Right ventricle myocardium inferior (tissue), 1 donor: ENCODE data around the gene CPE. TPM values are rescaled to one million over a fixed set of nuclear protein-coding genes. Genes with fewer than 3 reads are reported as not detected.
"Not testable (repeated sequence)": the region's sequence is repeated elsewhere in the genome, so short reads cannot be mapped to it uniquely, and the experiment has no call there.

Experiments
- ATAC-seq: fragments of 200-7000 bp; cut with Tn5 transposase; one replicate; pipeline ENCODE4 v1.9.1; 2020; ENCODE audit warnings: mild to moderate bottlenecking, moderate library complexity
- DNase-seq: peaks from one replicate; pipeline ENCODE4 v3.0.0; 2021; ENCODE audit errors: missing footprints
- intact Hi-C: fragments of 100-400 bp; cut with DNase I; formaldehyde crosslinking; loops from one replicate; pipeline ENCODE4 v1.11.0; 2022
- total RNA-seq: library from RNA; stranded (reverse); fragmentation: NEBNext Ultra II Directional; extraction: Animal tissue kit (Norgen Biotek cat#: 25700); gene quantifications from one replicate; pipeline ENCODE4 v1.2.1, GENCODE V29; 2021
- donor health status: DM: no; HTN: yes; CAD: no; lungs with severe emphysema.

Gene CPE
- total RNA-seq, 1 donor from 2014 or later, result 56.2 TPM

DNA sequence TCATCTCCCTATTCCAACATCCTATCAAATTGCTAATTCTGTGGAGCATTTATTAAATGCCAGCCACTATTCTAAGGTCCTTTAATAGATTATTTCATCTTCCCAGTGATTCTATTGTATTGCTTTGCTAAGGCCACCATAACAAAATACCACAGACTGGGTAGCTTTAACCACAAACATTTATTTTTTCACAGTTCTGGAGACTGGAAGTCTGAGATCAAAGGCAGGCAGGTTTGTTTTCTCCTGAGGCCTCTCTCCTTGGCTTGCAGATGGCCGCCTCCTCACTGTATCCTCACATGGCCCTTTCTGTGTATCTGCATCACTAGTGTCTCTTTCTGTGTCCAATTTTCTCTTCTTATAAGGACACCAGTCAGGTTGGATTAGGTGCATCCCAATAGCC is 64.5 kb downstream of the CPE start:
- ATAC-seq (no peak), DNase-seq (no peak)
- intact Hi-C loops, result no loop called here

DNA sequence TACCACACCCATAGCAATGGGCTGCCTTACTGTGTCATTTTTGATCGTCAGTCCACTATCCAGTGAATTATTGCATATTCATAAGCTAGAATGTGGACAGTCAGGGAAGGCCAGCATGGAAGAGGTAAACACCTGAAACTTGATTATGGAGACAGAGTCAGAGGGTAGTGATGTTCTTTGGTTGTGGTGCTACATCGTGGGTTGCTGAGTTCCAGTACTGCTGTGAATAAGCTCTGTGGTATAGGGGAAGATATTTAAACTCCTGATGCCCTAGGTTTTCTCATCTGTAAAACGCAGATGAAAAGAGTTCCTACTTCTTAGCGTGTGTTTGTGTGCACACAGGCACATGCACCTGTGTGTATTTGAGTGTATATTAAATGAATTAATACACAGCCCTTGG is 69.9 kb downstream of the CPE start:
- intact Hi-C loops, result no loop called here
- DNase-seq, result no peak
- no peak for ATAC-seq

DNA sequence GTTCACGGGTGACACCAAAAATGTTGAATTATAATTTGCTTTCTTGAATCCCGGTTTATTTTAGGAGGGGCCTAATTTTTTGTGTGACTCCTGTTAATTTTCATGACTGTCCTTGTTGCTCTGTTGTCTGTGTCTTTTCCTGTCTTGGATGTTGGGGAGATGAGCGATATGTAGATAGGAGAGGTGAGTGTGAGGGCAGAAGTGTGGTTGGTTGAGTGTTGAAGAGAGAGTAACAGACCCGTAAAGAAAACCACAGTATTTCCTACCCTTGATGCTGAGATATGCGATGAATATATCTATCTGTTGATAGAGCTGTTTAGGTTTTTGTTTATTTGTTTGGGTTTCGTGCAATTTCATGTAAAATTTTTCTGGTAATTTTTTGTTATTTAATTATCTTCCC is 70.5 kb downstream of the CPE start:
- ATAC-seq (no peak), DNase-seq (no peak)
- intact Hi-C loops, result no loop called here

DNA sequence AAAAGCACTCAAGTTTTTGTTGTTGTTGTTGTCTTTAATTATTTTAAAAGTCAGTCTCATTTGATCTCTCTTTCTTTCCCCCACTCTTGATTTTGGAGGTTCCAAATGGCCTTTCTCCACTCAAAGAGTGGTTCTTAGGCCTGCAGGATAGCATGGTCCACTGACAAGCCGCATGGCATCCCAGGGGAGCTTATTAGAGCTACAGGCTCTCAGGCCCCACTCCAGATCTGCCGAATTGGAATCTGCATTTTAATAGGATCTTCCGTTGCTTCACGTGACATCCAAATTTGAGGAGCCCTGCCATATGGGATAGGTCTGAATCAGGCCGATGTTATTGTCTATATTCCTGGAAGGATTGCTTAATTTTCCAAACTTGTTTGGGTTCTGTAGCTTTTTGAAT is 72.1 kb downstream of the CPE start:
- intact Hi-C loops, result no loop called here
- DNase-seq (no peak), ATAC-seq (no peak)

DNA sequence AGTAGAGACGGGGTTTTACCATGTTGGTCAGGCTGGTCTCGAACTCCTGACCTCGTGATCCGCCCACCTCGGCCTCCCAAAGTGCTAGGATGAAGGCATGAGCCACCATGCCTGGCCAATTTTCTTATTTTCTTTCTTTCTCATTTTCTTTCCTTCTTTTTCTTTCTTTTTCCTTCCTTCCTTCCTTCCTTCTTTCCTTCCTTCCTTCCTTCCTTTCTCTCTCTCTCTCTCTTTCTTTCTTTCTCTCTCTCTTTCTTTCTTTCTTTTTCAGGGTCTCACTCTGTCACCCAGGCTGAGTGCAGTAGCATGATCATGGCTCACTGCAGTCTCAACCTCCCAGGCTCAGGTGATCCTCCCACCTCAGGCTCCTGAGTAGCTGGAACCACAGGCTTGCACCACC is 74.3 kb downstream of the CPE start:
- intact Hi-C loops, ATAC-seq, DNase-seq: not testable (repeated sequence)

DNA sequence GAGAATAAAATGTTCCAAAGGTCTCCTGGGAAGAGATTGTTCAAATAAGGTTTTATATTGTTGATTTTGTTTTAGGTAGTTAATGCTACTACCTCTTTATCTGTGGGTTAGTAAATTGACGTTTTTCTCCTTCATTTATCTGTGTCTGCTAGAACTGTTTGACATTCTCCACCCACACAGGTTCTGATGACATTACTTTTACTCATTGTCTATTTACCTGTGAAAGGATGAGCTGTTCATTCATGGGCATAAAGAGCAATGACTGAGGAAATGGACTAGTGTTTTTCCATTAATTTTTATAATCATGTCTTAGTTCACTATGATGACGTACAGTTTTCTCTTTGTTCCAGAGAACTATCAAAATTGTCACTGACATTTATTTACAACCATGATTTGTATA is 75.6 kb downstream of the CPE start:
- no peak for DNase-seq
- intact Hi-C loops, result no loop called here
- ATAC-seq, result no peak

DNA sequence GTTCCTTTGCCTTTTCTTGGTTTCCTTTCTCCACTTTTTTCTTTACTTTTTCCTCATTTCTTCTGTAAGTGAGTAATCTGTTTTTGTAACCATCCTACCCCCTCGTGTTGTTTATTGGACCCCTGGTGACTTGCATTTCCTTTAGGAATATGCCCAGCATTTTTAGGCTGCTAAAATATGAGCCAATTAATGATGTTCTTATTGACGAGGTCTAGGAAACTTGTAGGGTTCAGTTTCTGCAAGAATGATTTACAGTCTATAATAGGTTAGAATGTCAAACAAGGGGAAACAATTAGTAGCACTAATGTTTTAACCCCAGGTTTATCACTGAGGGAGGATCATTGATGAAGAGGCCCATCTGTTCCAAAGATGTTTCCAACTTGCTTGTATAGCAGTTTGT is 79.0 kb downstream of the CPE start:
- ATAC-seq, result no peak
- DNase-seq, result no peak
- intact Hi-C loops, result no loop called here

DNA sequence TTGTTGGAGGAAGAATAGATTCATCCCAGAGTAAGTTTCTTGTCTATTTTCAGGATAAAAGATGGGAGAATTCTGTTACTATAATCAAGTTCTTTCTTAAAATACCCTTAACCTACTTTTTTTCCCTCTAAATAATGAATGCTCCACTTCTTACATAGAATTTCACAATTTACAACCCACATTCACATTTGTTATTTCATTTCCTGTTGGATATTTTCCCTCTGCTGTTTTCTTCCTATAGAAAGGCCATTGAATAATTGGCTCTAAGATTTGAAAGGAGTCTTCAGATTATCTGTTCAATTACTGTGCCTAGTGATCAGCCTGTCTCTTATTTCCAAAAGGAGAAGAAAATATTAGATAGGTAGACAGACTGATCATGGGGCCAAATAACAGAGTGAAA is 79.7 kb downstream of the CPE start:
- intact Hi-C loops, result no loop called here
- no peak for ATAC-seq
- no peak for DNase-seq

DNA sequence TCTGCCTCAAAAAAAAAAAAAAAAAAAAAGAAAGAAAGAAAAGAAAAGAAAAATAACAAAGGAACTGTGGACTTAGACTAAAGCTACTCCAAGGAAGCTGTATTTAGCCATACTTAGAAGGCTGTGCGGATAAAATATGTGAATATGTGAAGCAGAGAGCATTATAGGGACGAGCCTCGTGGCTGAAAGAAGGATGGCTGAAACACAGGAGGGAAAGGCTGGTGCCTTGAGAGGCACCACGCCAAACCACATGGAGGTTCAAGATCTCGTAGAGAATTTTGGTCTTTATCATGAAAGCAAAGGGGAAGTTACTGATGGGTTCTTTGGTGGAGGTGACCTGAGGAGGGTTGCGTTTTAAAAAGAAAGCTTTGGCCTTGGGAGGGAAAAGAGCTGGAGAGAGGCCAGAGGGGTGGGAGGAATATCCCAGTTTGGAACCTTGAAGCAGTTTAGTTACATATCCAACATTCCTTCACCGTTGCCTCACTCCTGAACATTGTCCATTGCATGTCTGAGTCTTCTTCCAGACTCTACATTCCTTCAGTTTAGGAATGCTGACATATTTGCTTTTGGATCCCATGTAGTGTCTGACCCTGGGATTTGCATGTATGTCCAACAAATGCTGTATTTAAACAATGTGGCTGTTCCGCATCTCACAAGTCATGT is 82.5 kb downstream of the CPE start:
- intact Hi-C loops, result loop anchor here (5.0 kb wide), 1 partner anchor 104 kb away; no protein-coding TSS in a partner anchor
- ATAC-seq, result peak; percentile 37
- no peak for DNase-seq

DNA sequence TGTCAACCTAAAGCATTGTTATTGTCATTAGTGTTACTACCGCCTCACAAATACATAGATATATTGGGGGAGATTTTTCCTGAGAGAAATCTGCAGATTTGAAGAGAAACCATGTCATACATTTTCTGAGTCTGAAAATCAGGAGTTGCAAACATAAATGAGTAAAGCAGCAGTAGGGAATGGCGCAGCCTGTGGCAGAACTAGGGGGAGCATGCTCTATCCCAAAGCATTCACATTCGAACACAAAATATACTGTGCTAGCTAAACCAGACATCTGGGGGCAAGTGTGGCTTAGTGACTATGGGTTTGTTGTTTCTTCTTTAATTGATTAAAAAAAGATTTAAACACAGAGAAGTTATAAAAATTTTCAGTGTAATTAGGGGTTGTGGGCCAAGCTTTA is 83.2 kb downstream of the CPE start:
- no peak for ATAC-seq
- DNase-seq, result no peak
- intact Hi-C loops, result loop anchor here (5.0 kb wide), 1 partner anchor 105 kb away; no protein-coding TSS in a partner anchor

DNA sequence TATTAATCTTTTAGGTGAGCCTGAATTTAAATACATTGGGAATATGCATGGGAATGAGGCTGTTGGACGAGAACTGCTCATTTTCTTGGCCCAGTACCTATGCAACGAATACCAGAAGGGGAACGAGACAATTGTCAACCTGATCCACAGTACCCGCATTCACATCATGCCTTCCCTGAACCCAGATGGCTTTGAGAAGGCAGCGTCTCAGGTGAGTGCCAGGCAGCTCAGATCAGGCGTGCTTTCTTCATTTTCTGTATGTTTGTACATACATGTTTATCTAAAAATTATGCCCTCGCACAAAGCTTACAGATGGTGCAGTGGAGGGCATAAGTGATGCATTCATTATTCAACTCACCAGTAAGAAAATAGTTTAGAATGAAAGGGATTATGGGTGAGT is 85.6 kb downstream of the CPE start:
- DNase-seq (no peak), ATAC-seq (no peak)
- intact Hi-C loops, result loop anchor here (5.0 kb wide), 1 partner anchor 107 kb away; no protein-coding TSS in a partner anchor

DNA sequence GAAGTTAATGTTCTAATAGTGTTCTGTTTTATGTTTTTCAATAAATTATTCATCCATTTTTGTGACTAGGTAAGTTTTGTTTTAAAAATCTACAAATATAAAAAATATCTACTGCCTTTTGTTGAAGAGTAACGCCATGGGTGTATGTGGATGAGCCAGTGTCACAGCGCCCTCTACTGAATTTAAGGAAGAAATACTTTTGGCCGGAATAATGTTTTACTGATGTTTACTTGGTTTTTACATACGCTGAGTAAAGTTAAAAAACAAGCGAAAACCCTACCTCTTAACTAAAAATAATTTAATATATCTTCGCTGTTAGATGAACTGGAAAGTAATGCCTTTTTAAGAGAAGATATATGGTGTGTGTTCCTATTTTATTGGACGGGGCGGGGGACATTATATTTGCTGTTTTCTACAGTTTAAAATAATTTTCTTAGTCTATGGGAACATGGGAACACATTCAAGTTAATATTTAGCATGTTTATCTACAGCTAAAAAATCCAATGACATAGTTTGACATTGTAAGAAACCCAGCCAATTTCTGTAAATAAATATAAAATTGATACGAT is 86.1 kb downstream of the CPE start:
- ATAC-seq, result no peak
- intact Hi-C loops, result loop anchor here (1.0 to 5.0 kb wide), 2 partner anchors 108 to 334 kb away; no protein-coding TSS in a partner anchor
- DNase-seq, result no peak

DNA sequence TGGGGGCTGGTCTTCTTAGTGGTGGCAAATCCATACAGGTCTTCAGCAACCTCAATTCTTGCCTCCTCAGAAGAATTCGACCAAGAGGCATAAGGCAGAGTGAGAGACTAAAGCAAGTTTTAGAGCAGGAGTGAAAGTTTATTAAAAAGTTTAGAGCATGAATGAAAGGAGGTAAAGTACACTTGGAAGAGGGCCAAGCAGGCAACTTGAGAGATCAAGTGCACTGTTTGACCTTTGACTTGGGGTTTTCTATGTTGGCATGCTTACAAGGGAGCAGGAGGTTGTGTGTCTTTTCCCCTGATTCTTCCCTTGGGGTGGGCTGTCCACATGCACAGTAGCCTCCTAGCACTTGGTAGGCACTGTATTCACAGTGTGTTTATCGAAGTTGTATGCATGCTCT is 91.2 kb downstream of the CPE start:
- DNase-seq, result no peak
- intact Hi-C loops, result no loop called here
- no peak for ATAC-seq

DNA sequence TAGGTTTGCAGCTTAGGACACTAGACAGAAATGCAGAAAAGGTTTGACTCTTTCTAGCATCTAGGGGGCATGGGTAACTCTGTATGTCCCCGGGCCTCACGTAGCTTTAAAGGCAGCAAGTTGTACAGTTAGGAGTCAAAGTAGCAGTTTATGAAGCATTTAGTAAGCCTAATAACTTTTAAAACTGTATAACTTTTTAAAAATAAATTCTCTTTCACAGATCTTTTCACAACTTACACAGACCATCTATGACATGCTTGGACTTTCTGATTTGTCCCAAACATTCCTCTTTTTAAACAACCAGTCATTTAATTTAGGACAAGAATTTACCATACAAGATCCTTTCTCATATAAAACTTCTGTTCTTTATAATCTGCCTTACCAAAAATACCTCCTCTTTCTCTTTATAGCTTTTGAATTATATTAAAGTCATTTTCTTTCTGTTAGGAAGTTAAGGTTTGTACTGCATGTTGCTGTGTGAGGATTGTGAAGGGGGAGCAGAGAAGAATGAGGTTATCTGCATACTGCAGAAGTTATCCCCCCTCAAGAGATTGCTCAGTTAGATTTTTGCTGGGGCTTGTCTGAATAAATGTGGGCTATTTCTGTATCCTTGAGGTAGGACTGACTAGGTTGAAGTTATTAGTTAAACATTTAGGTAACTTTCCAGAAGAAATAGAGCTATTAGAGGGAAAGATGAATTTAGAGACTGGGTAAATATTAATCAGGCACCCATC is 94.3 kb downstream of the CPE start:
- intact Hi-C loops, result no loop called here
- ATAC-seq (no peak), DNase-seq (no peak)

DNA sequence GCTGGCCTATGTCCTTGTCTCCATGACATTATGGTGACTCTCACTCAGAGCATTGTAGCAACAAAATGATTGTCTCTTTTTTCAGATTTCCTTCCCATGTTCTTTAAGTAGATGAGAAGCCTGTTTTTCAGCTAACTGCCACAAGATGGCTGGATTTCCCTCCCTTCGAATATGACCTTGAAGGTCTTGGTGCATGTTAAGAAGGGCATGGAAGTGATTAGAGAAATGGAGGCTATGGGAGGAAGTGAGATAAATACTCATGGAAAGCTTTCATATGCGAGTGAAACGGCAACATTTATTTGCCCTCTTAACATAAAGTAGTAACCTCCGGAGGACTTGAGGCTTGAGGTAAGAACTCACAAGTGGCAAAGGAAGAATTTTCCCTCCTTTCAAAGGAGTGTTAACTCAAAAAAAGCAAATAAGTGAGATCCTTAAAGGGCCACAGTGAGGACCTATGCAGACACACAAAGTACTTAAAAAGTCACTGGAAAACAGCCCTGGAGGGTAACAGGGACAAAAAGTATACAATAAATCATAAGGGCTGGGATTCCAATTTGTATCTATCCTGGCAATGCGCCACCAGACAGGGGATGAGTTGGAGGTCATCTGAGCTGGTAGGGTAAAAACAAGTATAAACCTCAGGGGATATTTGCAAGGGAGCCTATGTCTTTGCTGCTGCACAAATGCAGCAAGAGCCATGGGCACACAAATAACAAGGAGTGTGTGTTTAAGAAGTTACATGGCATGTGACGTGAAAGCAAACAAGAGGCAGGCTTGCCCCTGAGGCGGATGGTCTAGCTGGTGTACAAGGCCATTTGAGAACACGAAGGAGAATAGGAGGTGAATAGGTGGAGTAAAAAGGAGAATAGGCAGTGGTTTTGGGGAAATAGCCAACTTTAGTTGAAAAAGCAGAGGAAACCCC is 96.2 kb downstream of the CPE start:
- no peak for ATAC-seq
- intact Hi-C loops, result no loop called here

DNA sequence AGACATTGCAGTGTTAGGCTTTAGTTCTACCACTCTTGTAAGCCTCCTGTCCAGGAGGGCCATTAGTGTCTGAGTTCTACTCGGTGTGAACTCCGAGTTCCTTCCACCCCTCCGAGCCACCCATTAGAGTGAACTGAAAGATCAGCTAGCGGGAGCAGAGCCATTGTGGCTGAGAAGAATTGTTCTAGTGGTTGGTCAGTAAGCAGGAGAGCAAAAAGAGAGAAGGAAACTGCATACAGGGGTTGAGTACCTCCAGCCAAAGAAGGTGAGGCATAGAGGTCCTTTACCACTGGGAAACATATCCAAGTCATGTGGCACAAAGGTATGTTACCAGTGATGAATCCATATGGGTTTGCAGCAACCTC is 96.9 kb downstream of the CPE start:
- no peak for DNase-seq
- ATAC-seq, result no peak
- intact Hi-C loops, result no loop called here

More for the DNA sequence above, 96.2 kb downstream of the CPE start:
- no peak for DNase-seq

DNA sequence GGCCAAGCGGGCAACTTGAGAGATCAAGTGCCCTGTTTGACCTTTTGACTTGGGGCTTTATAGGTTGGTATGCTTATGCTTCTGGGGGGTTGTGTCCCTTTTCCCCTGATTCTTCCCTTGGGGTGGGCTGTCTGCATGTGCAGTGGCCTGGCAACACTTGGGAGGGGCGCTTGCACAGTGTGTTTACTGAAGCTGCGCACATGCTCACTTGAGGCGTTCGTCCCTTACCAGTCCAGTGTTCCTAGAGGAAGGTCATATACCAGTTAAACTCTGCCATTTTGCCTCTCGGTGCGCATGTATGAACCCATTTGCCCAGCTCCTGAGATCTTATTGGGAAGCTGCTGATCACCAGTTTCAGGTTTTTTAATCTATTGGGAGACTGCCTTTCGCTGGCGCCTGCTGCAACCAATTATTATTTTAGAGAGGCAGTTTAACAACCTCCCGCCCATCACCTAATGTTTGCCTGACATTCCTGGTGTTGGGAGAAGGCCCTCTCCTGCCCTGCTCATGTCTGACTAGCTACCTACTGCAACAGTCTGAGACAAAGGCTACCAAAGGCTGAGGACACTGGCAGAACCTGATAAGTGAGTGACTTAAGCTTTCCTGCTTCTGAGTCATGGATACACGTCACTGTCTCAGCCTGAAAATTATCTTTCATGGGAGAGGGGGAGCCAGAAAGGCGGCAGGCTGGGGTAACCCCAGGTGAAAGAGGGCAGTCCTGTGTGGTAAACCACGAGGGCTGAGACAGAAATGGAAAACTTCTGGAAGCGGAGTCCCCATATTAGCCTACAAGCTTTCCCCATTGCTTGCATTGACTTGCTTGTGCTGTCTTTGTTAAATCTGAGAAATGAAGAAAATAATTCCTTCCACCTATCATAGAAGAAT is 97.6 kb downstream of the CPE start:
- ATAC-seq, result no peak
- no peak for DNase-seq
- intact Hi-C loops, result no loop called here

DNA sequence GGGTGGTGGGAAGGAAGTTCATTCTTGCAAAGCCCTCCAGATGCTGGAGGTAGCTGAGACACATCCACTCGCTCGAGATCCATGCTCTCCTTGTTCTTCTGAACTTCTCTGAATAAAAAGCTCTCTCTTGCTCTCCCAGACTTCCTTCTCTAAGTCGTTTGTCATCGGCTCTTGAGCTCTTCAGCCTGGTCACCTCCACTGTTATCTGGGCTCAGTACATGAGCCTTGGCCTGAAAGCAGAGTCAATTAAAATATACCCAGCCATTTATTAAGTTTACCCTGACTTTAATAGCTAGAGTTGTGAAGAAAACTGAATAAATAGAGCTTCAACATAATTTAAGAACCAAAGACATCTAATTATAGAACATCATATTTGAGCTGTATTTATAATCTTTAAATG is 99.0 kb downstream of the CPE start:
- intact Hi-C loops, result no loop called here
- no peak for DNase-seq
- no peak for ATAC-seq
